HCT116 (cell line): ENCODE results near the gene CRIP2. TPM values are rescaled to one million over a fixed set of nuclear protein-coding genes. Genes with fewer than 3 reads are reported as not detected.

Experiments
- ATAC-seq: fragments of 200-7000 bp; cut with Tn5 transposase; 2 replicates; pipeline ENCODE4 v1.9.1; 2020; ENCODE audit warnings: mild to moderate bottlenecking, moderate library complexity
- BruUV-seq: library from RNA; stranded (reverse); fragments of 400-500 nt; replicated peaks from 2 replicates; lab custom pipeline; 2021; lab: Mats Ljungman, UMichigan
- CTCF ChIA-PET: fragments of 300-600 bp; sonication (Branson Sonifier 250); formaldehyde crosslinking; loops from one replicate; lab custom pipeline; 2021; ENCODE audit warnings: antibody characterized with exemption; lab: Charles Lee
- POLR2A ChIA-PET: fragments of 300-600, 350-600 bp; sonication (Branson Sonifier 250); formaldehyde crosslinking; loops from one replicate; lab custom pipeline; 2021; ENCODE audit warnings: antibody characterized with exemption; lab: Charles Lee
- RAD21 ChIA-PET, 2 experiments: fragments of 300-600 bp; sonication (Branson Sonifier 250); formaldehyde crosslinking; loops; one replicate each; lab custom pipeline; 2023; ENCODE audit warnings: low total read pairs in 2 of 2; ENCODE audit not compliant: uncharacterized antibody in 2 of 2, unreplicated experiment in 2 of 2, low non-redundant PET in 1 of 2; lab: Charles Lee
- DNase-seq: peaks from one replicate; pipeline ENCODE4 v3.0.0-alpha.2; 2010; ENCODE audit warnings: low read depth, low spot score
- H2AFZ ChIP-seq: fragments of 200-600 bp; shearing (Covaris generic), sonication (generic); 2 replicates; pipeline ENCODE4 v1.6.1; 2017; ENCODE audit warnings: low read depth, mixed run types, mixed read lengths, antibody characterized with exemption, low read length; ENCODE audit not compliant: poor library complexity, severe bottlenecking
- H3K27ac ChIP-seq: 2 replicates; pipeline ENCODE4 v1.5.1; 2012; ENCODE audit warnings: low read depth, low read length
- H3K27me3 ChIP-seq: fragments of 200-600 bp; sonication (generic); 2 replicates; pipeline ENCODE4 v1.6.1; 2016; ENCODE audit warnings: mixed run types, low read length, mixed read lengths; ENCODE audit not compliant: insufficient read depth
- H3K36me3 ChIP-seq, 2 experiments: fragments of 200-500 bp in 1 of 2; fragments of 200-600 bp in 1 of 2; sonication (Bioruptor generic) in 1 of 2; sonication (generic) in 1 of 2; 2 replicates each; pipeline versions ENCODE4 v1.5.1 to v1.6.1; 2014 to 2016; ENCODE audit warnings: low read length in 2 of 2, inconsistent platforms in 1 of 2, mixed read lengths in 1 of 2, mixed run types in 1 of 2; ENCODE audit not compliant: insufficient read depth in 2 of 2, control insufficient read depth in 1 of 2
- H3K4me1 ChIP-seq, 2 experiments: fragments of 200-600 bp in 1 of 2; sonication (generic) in 1 of 2; 2 replicates each; pipeline versions ENCODE4 v1.5.1 to v1.6.1; 2012 to 2017; ENCODE audit warnings: low read length in 2 of 2, inconsistent platforms in 1 of 2, mild to moderate bottlenecking in 1 of 2, mixed read lengths in 1 of 2, mixed run types in 1 of 2, moderate library complexity in 1 of 2; ENCODE audit not compliant: insufficient read depth in 2 of 2, control insufficient read depth in 1 of 2
- H3K4me2 ChIP-seq: fragments of 200-600 bp; sonication (generic); 2 replicates; pipeline ENCODE4 v1.6.1; 2017; ENCODE audit warnings: mixed run types, low read length, mixed read lengths
- H3K4me3 ChIP-seq, 2 experiments: fragments of 200-600 bp in 1 of 2; sonication (generic) in 1 of 2; replicated peaks in 1 of 2; 2 replicates each; pipeline ENCODE4 v1.5.1; 2011 to 2016; ENCODE audit warnings: low read length in 2 of 2, control low read depth in 1 of 2, low read depth in 1 of 2, mild to moderate bottlenecking in 1 of 2, mixed read lengths in 1 of 2, mixed run types in 1 of 2
- H3K79me2 ChIP-seq: fragments of 200-600 bp; sonication (generic); 2 replicates; pipeline ENCODE4 v1.6.1; 2017; ENCODE audit warnings: mild to moderate bottlenecking, mixed run types, low read length, moderate library complexity, mixed read lengths; ENCODE audit not compliant: insufficient read depth
- H3K9ac ChIP-seq: fragments of 200-600 bp; sonication (generic); 2 replicates; pipeline ENCODE4 v1.6.1; 2016; ENCODE audit warnings: low read length, mixed read lengths
- H3K9me2 ChIP-seq: fragments of 200-600 bp; sonication (generic), shearing (Covaris generic); 2 replicates; pipeline ENCODE4 v1.6.1; 2017; ENCODE audit warnings: mixed run types, mild to moderate bottlenecking, moderate library complexity; ENCODE audit not compliant: insufficient read depth
- H3K9me3 ChIP-seq, 2 experiments: fragments of 200-500 bp in 1 of 2; fragments of 200-600 bp in 1 of 2; sonication (Bioruptor generic) in 1 of 2; sonication (generic) in 1 of 2; 2 replicates each; pipeline ENCODE4 v1.6.1; 2014 to 2017; ENCODE audit warnings: low read length in 2 of 2, mixed read lengths in 2 of 2, inconsistent platforms in 1 of 2, low read depth in 1 of 2, mild to moderate bottlenecking in 1 of 2, mixed run types in 1 of 2, moderate library complexity in 1 of 2; ENCODE audit not compliant: control insufficient read depth in 1 of 2, insufficient read depth in 1 of 2
- H4K20me1 ChIP-seq: fragments of 200-600 bp; sonication (generic), shearing (Covaris generic); 2 replicates; pipeline ENCODE4 v1.6.1; 2017; ENCODE audit warnings: mixed run types, mild to moderate bottlenecking, moderate library complexity; ENCODE audit not compliant: insufficient read depth
- EGR1 ChIP-seq: IDR thresholded peaks from 2 replicates; pipeline ENCODE4 v1.6.1; 2012; ENCODE audit warnings: low read depth
- EZH2 ChIP-seq: fragments of 200-600 bp; sonication (generic); IDR thresholded peaks from 2 replicates; pipeline ENCODE4 v1.6.1; 2017; ENCODE audit warnings: antibody characterized with exemption, mixed run types
- FOSL1 ChIP-seq: IDR thresholded peaks from 2 replicates; pipeline ENCODE4 v1.6.1; 2012; ENCODE audit warnings: low read depth
- POLR2A ChIP-seq: IDR thresholded peaks from 2 replicates; pipeline ENCODE4 v1.7.0; 2011; ENCODE audit warnings: borderline replicate concordance; ENCODE audit not compliant: insufficient read depth, insufficient read length; ENCODE audit errors: extremely low read depth
- RAD21 ChIP-seq: IDR thresholded peaks from 2 replicates; pipeline ENCODE4 v1.6.1; 2012; ENCODE audit warnings: low read depth, mild to moderate bottlenecking
- SIN3A ChIP-seq: IDR thresholded peaks from 2 replicates; pipeline ENCODE4 v1.6.1; 2012; ENCODE audit warnings: low read depth
- SP1 ChIP-seq: IDR thresholded peaks from 2 replicates; pipeline ENCODE4 v1.6.1; 2012; ENCODE audit warnings: low read depth
- SRF ChIP-seq: IDR thresholded peaks from 2 replicates; pipeline ENCODE4 v1.6.1; 2012; ENCODE audit warnings: low read depth
- YY1 ChIP-seq: IDR thresholded peaks from 2 replicates; pipeline ENCODE4 v1.6.1; 2011; ENCODE audit warnings: low read length, low read depth, moderate library complexity, mild to moderate bottlenecking; ENCODE audit not compliant: insufficient replicate concordance; ENCODE audit errors: extremely low read depth
- ZFX ChIP-seq: fragments of 450-650 bp; IDR thresholded peaks from 2 replicates; pipeline ENCODE4 v1.6.1; 2017
- ZNF274 ChIP-seq: fragments of 200-500 bp; sonication (Bioruptor generic); IDR thresholded peaks from 2 replicates; pipeline ENCODE4 v1.6.1; 2014; ENCODE audit warnings: mild to moderate bottlenecking, low read depth, low read length, inconsistent platforms
- intact Hi-C: fragments of 100-400 bp; cut with micrococcal nuclease; formaldehyde crosslinking; loops from 2 replicates; pipeline ENCODE4 v1.10.0; 2022
- total RNA-seq: library from RNA; stranded (reverse); gene quantifications from one replicate; pipeline ENCODE4 v1.2.1, GENCODE V29; 2021; ENCODE audit not compliant: unreplicated experiment
- TF ChIP-seq, protein P1 (sequence below), 3 experiments: fragments of 200-600 bp in 1 of 3; sonication (generic) in 1 of 3; IDR thresholded peaks in 2 of 3; conservative IDR thresholded peaks in 1 of 3; 2 replicates each; pipeline ENCODE4 v1.5.1; 2012 to 2017; ENCODE audit warnings: low read depth in 2 of 3, low read length in 2 of 3, antibody characterized with exemption in 1 of 3, borderline replicate concordance in 1 of 3, control low read depth in 1 of 3, mild to moderate bottlenecking in 1 of 3, mixed read lengths in 1 of 3, mixed run types in 1 of 3, moderate library complexity in 1 of 3; ENCODE audit not compliant: insufficient read depth in 1 of 3
- TF ChIP-seq, protein P2 (sequence below): IDR thresholded peaks from 2 replicates; pipeline ENCODE4 v1.6.1; 2011; ENCODE audit warnings: mild to moderate bottlenecking, low read length, moderate library complexity; ENCODE audit not compliant: insufficient replicate concordance; ENCODE audit errors: extremely low read depth
- TF ChIP-seq, protein P3 (sequence below): IDR thresholded peaks from 2 replicates; pipeline ENCODE4 v1.6.1; 2012
- TF ChIP-seq, protein P4 (sequence below): IDR thresholded peaks from 2 replicates; pipeline ENCODE4 v1.6.1; 2012

Gene CRIP2
- total RNA-seq, 1 experiment from 2014 or later, result 31.1 TPM

DNA sequence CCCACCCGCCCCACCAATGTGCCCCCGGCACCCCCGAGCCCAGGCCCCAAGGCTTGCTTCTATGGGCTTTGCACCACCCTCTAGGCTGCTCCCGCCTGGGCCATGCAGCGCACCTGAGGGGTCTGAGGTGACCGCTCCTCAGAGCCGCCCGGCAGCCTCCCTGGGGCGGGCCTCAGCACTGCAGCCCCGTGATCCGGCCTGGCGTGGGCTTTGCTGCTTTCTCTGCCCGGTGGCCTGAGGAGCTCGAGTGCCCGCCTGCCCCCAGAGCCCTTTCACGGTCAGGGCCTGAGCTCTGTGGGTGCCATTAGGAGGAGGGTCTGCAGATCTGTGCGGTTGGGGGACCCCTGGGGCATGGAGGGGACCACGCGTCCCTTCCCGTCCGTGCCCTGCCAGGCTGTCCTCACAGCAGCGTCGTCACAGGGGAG, 48.8 kb upstream of the CRIP2 start:
- Histone ChIP-seq H3K27me3 (no peaks in the 10 kb centered on the region), H3K9me2 (no peaks in the 10 kb centered on the region), H4K20me1 (peaks cover 10% of the 10 kb centered on the region), H3K4me2 (no peak overlapping the region), H3K79me2 (peaks cover 94% of the 10 kb centered on the region), H3K36me3 (peaks cover 4 to 21% of the 10 kb centered on the region in 2 experiments; a peak in 3 of 4 replicates), H3K27ac (no peak overlapping the region), H3K4me3 (no peak overlapping the region), H3K9ac (no peak overlapping the region), H3K4me1 (peaks cover 20 to 40% of the 10 kb centered on the region in 2 experiments), H3K9me3 (no peaks in the 10 kb centered on the region), H2AFZ (no peak overlapping the region)
- intact Hi-C loops, result no loop called here
- POLR2A ChIA-PET, result no interaction called here
- no TSS peak for BruUV-seq
- RAD21 ChIA-PET, result no interaction called here
- CTCF ChIA-PET, result no interaction called here
- DNase-seq (no peak), ATAC-seq (no peak)
- no peak for TF ChIP-seq EGR1

DNA sequence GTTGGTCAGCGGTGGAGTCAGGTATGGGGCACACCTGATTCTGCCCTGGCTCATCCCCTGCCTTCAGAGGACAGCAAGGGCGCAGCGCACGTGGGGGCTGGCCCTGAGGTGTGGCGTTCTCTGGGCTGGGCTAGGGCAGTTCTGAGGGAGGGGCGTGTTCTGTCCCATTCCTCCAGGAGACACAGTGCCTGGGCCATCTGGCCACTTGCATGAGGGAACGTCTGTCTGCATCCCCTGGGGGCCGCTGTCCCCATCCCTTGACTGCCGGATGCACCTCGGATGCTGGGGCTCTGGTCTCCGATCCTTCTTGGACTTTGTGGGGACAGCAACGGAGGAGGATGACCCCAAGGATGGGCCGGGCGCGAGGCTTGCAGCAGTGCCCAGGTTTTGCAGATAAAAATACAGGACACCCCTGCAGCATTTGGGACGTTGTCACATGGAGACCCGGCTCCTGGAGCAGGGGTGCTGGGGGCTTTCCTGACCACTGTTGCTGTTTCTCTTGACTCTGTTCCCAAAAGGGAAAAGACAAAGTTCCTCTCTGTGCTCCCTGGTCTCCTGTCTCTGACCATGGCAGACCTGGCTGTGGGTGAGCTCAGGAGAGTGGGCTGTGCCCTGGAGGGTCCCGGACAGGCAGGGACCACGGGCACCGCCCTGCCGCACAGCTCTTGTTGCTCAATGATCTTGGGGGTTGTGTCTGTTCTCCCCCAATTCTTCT, 48.0 kb upstream of the CRIP2 start:
- H3K4me2 ChIP-seq, result no peak overlapping the region
- H3K27me3 ChIP-seq, result no peaks in the 10 kb centered on the region
- TF ChIP-seq ZFX, result no peak
- TF ChIP-seq, protein P1, sequence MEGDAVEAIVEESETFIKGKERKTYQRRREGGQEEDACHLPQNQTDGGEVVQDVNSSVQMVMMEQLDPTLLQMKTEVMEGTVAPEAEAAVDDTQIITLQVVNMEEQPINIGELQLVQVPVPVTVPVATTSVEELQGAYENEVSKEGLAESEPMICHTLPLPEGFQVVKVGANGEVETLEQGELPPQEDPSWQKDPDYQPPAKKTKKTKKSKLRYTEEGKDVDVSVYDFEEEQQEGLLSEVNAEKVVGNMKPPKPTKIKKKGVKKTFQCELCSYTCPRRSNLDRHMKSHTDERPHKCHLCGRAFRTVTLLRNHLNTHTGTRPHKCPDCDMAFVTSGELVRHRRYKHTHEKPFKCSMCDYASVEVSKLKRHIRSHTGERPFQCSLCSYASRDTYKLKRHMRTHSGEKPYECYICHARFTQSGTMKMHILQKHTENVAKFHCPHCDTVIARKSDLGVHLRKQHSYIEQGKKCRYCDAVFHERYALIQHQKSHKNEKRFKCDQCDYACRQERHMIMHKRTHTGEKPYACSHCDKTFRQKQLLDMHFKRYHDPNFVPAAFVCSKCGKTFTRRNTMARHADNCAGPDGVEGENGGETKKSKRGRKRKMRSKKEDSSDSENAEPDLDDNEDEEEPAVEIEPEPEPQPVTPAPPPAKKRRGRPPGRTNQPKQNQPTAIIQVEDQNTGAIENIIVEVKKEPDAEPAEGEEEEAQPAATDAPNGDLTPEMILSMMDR (IDR thresholded peaks at IDR 0.05 in 2 of 3, conservative IDR thresholded peaks at IDR 0.05 in 1 of 3; ENCODE audit: borderline replicate concordance in 1 of 3, insufficient read depth in 1 of 3, low read depth in 2 of 3, low read length in 2 of 3), result no peak
- TF ChIP-seq, protein P2, sequence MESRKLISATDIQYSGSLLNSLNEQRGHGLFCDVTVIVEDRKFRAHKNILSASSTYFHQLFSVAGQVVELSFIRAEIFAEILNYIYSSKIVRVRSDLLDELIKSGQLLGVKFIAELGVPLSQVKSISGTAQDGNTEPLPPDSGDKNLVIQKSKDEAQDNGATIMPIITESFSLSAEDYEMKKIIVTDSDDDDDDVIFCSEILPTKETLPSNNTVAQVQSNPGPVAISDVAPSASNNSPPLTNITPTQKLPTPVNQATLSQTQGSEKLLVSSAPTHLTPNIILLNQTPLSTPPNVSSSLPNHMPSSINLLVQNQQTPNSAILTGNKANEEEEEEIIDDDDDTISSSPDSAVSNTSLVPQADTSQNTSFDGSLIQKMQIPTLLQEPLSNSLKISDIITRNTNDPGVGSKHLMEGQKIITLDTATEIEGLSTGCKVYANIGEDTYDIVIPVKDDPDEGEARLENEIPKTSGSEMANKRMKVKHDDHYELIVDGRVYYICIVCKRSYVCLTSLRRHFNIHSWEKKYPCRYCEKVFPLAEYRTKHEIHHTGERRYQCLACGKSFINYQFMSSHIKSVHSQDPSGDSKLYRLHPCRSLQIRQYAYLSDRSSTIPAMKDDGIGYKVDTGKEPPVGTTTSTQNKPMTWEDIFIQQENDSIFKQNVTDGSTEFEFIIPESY, result no peak
- TF ChIP-seq SRF, result no peak
- TF ChIP-seq EGR1, result no peak
- TF ChIP-seq ZNF274, result no peak
- no peak for TF ChIP-seq FOSL1
- no peak for TF ChIP-seq POLR2A
- no peak for TF ChIP-seq SIN3A
- TF ChIP-seq EZH2, result no peak
- no peak for TF ChIP-seq RAD21
- TF ChIP-seq YY1, result no peak
- TF ChIP-seq, protein P3, sequence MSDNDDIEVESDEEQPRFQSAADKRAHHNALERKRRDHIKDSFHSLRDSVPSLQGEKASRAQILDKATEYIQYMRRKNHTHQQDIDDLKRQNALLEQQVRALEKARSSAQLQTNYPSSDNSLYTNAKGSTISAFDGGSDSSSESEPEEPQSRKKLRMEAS, result no peak
- TF ChIP-seq SP1, result no peak
- TF ChIP-seq, protein P4, sequence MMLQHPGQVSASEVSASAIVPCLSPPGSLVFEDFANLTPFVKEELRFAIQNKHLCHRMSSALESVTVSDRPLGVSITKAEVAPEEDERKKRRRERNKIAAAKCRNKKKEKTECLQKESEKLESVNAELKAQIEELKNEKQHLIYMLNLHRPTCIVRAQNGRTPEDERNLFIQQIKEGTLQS, result no peak
- intact Hi-C loops, result no loop called here
- no peak for ATAC-seq
- ChIA-PET RAD21 (no interaction called here), CTCF (no interaction called here), POLR2A (no interaction called here)
- no peak overlapping the region for H3K9ac ChIP-seq
- H3K9me3 ChIP-seq, result no peaks in the 10 kb centered on the region
- no peak overlapping the region for H3K27ac ChIP-seq
- H3K4me1 ChIP-seq, result peaks cover 20 to 40% of the 10 kb centered on the region in 2 experiments
- H3K36me3 ChIP-seq, result peaks cover 4 to 16% of the 10 kb centered on the region in 2 experiments; a peak in 3 of 4 replicates
- DNase-seq, result no peak
- H3K9me2 ChIP-seq, result no peaks in the 10 kb centered on the region
- H2AFZ ChIP-seq, result no peak overlapping the region
- H3K4me3 ChIP-seq, result no peak overlapping the region
- peaks cover 94% of the 10 kb centered on the region for H3K79me2 ChIP-seq
- H4K20me1 ChIP-seq, result peaks cover 16% of the 10 kb centered on the region
- no TSS peak for BruUV-seq
